NCI-H2029 (cell line): ENCODE measurements around the gene FOXP1.
"Not testable (repeated sequence)": the region's sequence is repeated elsewhere in the genome, so short reads cannot be mapped to it uniquely, and the experiment has no call there.

Source experiments
- DNase-seq: peaks from one replicate; lab custom pipeline; 2025; lab: John Stamatoyannopoulos, UW

FOXP1 gene

DNA sequence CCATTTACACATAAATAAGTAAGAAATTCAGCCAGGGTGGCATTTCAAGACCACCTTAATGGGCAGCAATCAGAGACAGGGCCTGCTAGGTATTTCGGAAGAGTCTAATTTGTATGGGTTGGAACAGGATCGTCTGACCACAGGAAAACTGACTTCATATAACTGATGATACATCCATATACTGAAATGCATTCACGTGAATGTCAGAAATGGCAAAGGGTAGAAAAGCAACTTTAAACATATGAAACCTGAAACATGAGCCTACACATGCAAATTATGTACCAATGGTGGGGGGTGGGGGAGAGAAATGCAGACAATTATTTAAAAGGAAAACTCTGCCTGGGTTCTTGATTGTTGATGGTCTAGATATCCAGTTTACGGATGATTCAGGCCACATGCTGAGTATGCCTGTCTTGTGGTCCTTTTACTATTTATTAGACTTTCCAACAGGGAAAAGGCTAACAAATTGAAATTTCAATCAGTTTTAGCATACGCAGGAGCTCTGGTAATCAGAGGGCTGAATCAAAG lies 582.2 kb downstream of the FOXP1 start:
- no peak for DNase-seq

DNA sequence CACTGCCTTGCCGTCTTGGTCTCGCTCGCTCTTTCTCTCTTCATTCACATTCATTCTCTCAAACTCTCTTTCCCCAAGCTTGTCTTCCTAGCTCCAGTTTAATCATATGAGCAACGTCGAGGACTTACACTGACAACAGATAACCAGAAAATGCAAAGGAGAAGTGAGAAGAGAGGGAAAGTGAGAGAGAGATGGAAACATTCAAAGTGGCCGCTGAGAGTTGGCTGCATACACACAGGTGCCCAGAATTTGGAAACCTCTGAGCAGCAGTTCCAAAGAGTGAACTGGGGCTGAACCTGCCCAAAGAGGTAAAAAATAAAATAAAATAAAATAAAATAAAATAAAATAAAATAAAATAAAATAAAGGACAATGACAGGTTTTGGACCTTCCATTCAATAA lies 583.0 kb downstream of the FOXP1 start:
- DNase-seq, result no peak

DNA sequence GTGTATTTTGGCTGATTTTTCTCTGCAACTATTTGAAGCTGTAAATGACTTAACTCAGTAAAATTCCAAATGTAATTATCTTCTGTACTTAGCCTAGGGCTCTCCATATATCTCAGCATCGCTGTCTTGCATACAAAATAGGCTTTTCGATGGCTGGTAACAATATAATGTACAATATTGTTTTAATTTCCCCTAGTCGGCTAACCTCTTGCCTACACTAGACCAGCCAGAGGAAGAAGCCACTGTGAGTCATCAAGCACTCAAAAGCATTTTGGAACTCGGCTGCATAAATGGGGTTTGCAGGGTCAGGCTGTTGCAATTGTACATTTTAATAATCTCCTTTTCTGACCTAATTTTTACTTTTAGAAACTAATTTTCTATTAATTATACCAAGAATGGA lies 583.8 kb downstream of the FOXP1 start:
- DNase-seq, result no peak

DNA sequence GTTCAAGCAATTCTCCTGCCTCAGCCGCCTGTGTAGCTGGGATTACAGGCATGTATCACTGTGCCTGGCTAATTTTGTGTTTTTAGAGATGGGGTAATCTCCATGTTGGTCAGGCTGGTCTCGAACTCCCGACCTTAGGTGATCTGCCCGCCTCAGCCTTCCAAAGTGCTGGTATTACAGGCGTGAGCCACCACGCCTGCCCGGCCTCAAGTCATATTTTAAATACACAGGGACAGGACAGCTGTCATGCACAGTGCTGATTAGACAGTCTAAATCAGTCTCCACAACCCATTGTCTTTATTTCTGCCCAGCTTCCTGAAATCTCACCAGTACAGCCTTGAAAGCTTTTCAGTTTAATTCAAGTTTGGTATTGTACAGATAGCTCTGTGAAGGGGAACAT lies 587.4 kb downstream of the FOXP1 start:
- DNase-seq, result no peak

DNA sequence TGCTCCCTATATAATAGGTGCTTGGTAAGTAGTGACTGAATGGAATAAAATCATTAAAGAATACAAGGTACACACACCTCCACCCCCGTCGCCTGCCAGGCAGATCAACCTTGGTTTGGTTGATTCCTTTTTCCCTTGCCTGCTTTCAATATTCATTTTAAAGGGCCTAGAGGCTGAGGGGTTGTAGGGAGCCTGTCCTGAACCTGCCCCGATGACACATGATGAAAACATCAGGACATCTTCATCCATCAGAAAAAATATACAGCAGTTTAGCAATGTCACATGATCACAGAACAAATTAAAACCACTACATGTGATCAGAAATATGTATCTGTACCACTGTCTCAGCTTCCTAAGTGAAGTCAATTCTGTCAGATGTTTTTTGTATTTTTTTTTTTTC lies 588.9 kb downstream of the FOXP1 start:
- DNase-seq, result no peak

DNA sequence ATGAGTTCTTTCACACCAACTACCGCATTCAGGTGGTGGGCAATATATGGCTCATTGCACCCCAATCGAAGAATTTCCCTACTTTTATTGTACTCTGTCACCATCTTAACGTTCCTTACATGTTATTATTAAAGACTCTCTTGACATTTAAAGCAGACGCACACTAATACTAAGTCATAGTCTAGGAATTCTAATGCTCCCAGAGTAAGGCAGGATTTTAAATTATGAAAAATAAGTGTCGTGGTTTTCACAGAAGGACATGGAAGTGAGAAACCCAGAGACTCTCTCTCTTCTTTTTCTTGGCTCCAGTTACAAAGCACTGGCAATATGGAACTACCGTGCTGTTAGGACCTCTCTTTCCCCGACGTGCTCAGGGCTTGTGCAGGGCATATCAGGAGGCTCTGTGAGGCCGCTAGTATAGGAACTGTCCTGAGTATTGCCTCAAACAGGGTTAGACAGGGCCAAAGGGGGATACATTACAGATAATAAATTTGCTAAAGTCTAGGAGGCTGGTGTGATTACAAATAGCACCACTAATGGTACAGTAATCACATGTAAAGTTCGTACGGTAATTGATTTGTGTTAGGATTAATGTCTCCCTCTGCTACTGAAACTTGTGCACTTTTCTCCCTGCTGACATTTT lies 590.8 kb downstream of the FOXP1 start:
- no peak for DNase-seq

DNA sequence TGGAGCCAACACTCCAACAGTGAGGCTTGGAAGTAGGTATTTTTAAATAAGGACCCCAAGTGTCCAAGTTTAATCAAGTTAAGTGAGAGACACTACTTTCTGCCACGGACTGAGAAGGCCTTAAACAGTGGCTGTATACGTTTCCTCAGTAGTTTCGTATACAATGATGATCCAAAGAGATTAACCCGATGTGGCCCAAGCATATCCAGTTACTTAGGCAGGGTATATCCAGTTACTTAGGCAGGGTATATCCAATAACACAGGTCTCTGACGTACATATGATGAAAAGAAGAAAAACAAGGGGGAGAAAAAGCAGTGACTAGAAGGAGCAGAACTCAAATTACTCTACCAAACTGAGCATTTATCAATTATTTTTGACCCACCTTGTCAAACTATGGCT lies 591.4 kb downstream of the FOXP1 start:
- DNase-seq, result no peak

DNA sequence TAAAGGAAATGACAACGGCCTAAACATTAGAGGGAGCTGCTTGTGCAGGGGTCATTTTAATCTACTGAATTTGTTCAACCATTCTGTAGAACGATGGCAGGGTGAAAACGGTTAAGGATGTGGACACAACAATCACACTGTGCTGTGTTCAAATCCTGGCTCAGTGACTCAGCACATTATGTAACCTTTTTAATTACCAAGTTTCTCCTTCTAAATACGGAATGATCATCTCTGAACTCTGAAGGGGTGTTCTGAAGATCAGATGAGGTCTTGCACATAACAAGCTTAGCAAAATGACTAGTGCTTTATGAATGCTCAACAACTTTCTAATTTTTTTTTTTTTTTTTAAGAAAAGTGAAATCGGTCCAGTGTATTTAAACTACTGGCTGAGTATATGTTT lies 592.8 kb downstream of the FOXP1 start:
- DNase-seq, result no peak

DNA sequence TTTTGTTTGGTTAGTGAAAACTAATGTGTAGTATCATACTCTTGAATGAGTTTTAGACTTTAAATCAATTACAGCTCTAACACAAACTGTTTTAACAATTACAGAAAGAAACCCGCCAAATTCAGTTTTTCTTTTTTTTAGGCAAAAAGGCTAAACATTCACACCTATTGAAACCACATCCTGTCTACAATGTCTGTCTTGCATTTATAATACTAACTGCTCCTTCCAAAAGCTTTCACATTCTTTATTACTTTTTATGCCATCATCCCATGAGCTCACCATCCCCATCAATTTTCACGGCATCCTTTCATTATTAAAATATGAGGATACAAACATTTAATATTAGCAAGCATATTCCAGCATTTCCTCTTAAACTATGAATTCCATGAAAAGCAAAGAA lies 593.3 kb downstream of the FOXP1 start:
- DNase-seq, result no peak

DNA sequence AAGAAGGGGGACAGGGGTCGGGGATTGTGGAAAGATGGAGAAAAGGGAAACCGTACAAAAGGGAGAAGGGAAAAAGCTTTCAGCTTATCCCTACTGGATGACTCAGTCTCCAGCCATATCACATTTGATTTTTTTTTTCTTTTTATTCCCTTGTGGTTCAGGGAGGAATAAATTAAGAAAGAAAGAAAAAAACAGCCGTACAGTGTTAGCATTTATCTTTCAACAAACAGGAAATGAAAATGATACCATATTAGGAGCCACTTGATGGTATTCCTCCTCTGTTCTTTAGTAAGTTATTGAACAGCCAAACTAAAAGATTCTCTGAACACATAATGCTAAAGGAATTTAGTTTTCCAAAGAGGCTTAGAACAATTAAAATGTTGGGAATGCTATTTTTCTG lies 594.4 kb downstream of the FOXP1 start:
- no peak for DNase-seq

DNA sequence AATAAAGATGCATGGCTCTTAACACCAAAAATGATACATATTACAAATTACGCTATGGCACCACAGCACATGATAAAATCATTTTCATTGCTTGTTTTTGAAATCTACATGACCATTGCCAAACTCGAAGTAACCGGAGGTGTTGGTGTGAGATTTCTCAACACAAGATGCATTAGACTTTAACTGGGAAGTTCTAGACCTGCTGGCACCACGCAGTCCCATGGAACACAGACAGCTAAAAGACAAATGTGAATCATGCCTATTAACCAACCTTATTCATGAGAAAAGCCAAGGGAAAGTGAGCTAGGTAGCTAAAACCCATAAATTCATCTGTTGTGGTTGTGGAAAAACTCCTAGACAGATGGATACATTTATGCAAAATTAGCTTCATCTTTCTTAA lies 595.4 kb downstream of the FOXP1 start:
- no peak for DNase-seq

DNA sequence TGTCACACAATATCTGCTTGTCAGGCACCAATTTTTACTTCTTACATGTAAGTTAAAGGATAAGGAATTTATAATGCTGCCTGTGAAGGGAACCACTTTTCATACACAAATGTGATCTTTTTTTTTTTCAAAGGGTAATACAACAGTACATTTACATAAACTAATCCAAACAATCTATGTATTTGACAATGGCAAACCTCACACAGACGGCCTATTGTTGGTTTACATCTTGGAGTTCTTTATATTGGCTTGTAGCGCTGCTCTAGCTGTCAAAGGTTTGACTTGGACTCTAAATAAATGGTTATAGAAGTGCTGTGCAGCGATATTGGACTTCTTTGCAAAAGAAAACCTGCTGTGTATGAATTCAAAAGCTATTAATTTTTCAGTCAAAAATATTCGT lies 598.0 kb downstream of the FOXP1 start:
- no peak for DNase-seq

DNA sequence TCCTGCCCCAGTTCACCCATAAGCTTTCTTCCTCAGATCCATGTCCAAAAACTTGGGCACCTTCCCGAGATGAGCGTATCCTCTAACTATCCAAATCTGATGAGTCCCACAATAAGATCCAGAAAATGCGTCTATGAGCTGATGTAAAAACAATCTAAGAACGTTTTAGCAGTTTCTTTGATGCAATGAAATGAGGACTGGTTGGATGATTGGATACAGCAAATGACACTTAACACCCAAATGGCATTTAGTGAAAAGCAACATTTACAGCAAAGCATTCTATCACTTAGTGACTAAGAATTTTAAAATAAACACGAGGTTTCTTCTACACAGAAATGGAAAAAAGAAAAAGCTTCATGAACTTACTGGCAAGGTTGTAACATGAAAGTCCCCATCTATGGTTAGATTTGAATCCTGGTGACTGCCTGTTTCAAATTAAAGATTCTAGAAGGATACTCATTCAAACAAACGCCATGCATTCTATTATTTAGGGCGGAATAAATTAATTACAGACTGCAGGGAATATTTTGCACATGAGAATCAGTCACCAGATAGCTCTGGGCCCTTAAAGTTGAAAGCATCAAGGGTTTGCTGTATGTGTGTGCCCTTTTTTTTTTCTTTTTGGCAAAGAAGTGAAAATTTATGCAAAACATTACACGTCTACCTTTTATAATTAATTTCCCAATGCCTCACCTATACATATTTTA lies 598.6 kb downstream of the FOXP1 start:
- DNase-seq, result no peak

DNA sequence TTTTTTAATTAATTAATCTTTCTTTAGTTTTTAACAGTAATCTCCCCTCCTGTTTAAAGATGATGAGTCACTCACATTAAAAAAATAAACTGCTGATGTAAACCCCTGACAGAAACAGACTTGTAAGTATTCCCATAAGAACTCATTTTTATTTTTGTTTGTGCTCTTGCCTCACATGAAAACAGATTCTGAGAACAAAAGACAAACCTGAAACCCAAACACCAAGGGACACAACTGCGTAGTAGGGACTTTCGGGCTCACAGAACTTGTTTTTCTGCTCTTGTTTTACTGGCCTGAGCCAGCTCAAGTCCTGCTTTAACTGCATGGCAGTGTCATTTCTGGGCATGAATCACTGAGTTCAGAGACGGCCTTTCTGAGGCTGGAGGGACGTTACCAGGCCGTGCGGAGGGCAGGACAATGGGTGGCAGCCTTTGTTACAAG lies 600.8 kb downstream of the FOXP1 start:
- DNase-seq, result no peak

DNA sequence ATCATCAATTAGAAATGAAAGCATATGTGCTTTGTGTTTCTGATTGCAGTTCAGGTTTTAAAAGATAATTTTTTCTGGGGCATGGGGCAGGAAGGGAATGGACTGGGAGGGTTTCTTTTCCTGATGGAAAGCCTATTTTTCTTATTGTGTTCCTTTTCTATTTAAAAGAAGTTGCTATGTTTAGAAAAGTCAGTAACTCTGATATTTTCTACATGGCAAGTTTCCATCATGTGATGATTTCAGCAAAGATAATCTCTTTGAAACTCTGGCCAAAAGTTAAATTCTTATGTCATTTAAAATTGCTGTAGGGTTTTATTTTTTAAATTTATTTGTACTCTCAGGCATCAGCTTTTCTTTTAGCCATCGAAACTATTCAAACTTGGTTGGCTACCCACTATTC lies 601.2 kb downstream of the FOXP1 start:
- no peak for DNase-seq

DNA sequence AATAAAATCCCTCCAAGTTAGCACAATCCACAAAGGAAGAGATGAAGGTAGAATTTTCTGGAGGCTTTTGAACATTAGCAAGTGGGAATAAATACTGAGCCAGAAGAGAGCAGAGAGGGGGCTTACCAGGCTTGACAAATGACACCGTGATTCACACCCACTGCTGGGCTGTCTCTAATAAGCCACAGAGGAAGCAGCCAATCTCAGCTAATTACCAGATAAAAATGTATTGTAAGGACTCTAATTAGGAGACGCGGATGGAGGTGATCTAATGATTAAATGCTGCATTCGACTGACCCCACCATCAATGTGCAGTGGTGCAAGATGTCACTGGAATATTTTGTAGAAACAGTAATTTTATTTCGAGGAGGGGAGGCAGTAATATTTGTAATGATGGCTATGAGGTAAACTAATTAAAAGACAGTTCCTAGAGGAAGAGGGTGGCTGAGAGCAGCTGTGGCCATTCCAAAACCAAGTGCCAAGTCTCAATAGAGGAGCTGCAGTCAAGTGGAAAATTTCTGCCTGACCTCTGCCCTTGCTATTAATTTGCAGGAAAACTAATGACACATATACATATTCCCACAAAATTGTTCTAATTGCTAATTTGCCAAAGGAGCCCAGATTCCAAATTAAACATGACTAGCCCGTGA lies 602.2 kb downstream of the FOXP1 start:
- DNase-seq, result no peak

DNA sequence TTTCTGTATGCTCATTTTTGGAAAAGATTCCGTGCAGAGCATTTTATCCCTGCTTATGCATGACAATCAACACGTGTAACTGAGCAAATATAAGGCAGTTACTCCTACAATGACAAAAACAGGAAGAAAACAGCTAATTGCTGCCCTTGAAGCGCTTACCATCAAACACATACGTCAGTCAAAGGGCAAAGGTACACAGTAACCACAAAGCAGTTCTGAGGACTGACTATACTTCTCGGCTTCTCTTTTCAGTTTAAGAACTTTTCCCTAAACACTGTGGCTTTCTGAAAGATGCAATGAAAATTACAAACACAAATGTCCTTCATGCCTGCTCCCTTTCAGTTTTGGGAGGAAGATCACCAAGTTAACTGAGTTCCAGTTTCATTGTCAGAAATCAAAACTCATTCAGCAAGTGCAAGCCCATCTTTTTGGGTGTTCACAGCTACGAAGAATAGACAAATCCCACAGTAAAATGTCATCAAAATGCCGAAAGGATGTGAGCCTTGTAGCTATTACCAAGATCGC lies 602.8 kb downstream of the FOXP1 start:
- DNase-seq, result no peak

DNA sequence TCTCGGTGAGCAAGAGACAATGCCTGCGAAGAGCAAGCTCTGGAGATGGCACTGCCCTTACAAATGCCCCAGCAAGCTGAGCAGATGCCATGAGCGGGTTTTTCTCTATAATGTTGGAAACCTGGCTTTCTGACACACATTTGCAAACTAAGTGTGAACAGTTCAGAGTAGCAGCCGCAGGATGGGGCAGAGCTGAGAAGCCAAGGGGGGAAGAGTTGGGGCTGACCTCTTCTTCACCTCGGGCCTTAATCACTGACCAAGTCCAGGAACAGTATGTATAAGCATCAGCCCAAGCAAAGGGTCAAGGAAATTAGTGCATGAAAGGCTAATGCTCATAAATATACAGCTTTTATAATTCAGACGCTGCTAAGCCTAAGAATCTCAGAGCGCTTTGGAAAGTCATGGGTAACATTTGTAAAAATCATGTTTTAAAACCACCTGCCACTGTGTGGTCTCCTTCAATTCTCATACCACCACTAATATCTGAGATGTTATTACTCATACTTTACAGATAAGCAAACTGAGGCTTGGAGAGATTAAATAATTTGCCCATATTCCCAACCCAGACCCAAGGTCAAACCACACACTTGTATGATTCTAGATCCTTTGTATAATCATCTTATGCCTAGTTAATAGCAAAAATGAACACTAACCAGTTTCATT lies 603.4 kb downstream of the FOXP1 start:
- DNase-seq, result no peak

DNA sequence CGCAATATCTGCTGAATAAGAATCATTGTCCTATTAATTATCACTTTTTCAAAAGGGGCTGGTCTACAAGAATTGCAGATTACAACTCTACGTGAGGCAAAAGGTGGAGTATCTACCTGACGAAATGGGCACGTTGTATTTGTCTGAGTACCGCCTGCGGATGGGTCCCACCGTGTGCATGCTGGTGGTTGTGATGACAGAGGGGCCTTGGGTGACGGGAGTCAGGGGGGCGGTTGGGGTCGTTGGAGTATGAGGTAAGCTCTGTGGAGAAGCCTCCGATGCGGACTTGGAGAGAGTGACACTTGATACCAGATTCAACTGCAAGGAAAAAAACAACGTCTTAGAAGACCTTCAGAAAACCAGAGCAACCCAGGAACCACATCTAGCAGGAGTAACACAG lies 605.8 kb downstream of the FOXP1 start:
- no peak for DNase-seq

DNA sequence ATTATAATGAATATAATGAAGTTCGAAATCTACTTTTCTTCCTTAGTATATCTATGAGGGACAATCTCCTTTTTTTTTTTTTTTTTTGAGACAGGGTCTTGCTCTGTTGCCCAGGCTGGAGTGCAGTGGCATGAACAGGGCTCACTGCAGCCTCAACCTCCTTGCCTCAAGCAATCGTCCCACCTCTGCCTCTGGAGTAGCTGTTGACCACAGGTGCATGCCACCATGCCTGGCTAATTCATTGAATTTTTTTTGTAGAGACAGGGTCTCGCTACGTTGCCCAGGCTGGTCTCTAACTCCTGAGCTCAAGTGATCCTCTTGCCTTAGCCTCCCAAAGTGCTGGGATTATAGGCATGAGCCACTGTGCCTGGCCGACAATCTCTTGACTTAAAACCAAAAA lies 607.5 kb downstream of the FOXP1 start:
- not testable (repeated sequence) for DNase-seq

DNA sequence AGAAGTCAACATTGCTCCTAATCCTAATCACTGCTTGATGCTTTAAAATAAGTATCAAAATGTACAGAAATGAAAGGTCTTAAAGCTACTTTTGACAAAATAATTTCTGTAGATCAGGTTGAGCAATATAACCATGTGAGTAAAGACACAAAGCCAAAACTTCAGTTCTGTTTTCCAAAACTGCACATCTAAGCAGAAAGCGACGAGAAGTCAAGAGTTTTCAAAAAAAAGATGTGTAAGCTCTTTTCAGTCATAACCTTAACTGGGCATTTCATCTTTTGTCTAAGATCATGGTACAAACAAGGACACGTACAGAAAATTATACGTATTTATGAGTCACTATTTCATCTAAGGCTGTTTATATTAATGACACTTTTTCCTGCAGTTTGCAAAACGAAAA lies 608.8 kb downstream of the FOXP1 start:
- no peak for DNase-seq

DNA sequence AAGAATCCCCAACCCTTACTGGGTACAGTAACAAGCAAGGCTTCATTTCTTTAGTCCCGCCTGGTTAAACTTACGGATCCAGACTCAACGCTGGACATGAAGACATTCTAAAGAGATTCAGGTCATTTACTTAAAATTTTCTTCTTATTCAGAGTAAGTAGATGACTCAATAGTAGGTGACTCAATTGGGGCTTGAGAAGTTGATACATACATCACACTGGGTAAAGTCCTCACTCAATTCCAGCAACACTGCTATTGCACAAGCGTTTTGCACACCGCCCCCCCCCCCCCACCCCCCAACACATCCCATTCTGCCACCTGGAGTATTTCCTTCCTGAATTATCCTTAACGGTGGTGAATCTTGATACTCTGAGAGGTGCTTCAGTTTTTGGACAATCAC lies 610.0 kb downstream of the FOXP1 start:
- DNase-seq, result no peak

DNA sequence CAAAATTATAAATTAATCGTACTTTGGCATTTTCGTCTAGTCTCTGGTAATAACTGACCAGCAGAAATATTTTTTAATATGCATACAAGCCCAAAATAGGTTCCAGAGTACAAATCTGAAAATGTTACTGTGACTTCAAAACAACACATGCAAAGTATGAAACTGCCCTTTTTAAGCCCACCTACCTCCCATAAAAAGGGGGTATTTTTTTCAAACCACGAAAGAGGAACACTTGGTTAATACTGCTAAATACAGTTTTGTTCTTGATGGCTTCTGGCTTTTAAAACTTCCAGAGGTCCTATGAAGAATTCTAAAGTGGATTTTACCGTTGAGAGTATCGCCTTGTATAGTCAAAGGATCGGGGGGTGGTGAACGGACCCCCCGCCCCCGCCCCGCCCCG lies 610.7 kb downstream of the FOXP1 start:
- no peak for DNase-seq
